Neuronal stem cell (in vitro differentiated cells): ENCODE results near the gene FAM81A.
A peak's percentile ranks its signal among the peaks of the same experiment; 100 is the strongest.
"Not testable (repeated sequence)": the region's sequence is repeated elsewhere in the genome, so short reads cannot be mapped to it uniquely, and the experiment has no call there.

Experiments
- DNase-seq: peaks from one replicate; pipeline ENCODE4 v3.0.0-alpha.2; 2013; ENCODE audit warnings: low spot score
- H2AFZ ChIP-seq: one replicate; pipeline ENCODE4 v1.6.1; 2013; ENCODE audit warnings: mild to moderate bottlenecking, low read length, inconsistent platforms
- H2AK5ac ChIP-seq: 2 replicates; pipeline ENCODE4 v1.6.1; 2013; ENCODE audit warnings: low read depth, mild to moderate bottlenecking, inconsistent platforms, low read length, moderate library complexity, mixed read lengths
- H2BK120ac ChIP-seq: 2 replicates; pipeline ENCODE4 v1.6.1; 2013; ENCODE audit warnings: low read depth, mild to moderate bottlenecking, inconsistent platforms, low read length, moderate library complexity, mixed read lengths
- H2BK12ac ChIP-seq: one replicate; pipeline ENCODE4 v1.6.1; 2013; ENCODE audit warnings: low read length, inconsistent platforms
- H2BK15ac ChIP-seq: 2 replicates; pipeline ENCODE4 v1.6.1; 2013; ENCODE audit warnings: mild to moderate bottlenecking, low read length, inconsistent platforms, mixed read lengths
- H2BK5ac ChIP-seq: one replicate; pipeline ENCODE4 v1.6.1; 2013; ENCODE audit warnings: inconsistent platforms, mild to moderate bottlenecking, low read length, moderate library complexity
- H3K14ac ChIP-seq: one replicate; pipeline ENCODE4 v1.6.1; 2013; ENCODE audit warnings: low read length, inconsistent platforms
- H3K18ac ChIP-seq: 2 replicates; pipeline ENCODE4 v1.6.1; 2013; ENCODE audit warnings: low read length, inconsistent platforms
- H3K23ac ChIP-seq: 2 replicates; pipeline ENCODE4 v1.6.1; 2013; ENCODE audit warnings: low read depth, mild to moderate bottlenecking, mixed read lengths, low read length, inconsistent platforms; ENCODE audit not compliant: poor library complexity
- H3K27ac ChIP-seq: replicated peaks from 3 replicates; pipeline ENCODE4 v1.5.1; 2013; ENCODE audit warnings: low read length, inconsistent platforms
- H3K27me3 ChIP-seq, 3 experiments: 2 replicates each; pipeline ENCODE4 v1.6.1; 2013; ENCODE audit warnings: low read length in 3 of 3, mild to moderate bottlenecking in 2 of 3, inconsistent platforms in 1 of 3, low read depth in 1 of 3, mixed read lengths in 1 of 3, moderate library complexity in 1 of 3; ENCODE audit not compliant: control insufficient read depth in 3 of 3, insufficient read depth in 3 of 3
- H3K36me3 ChIP-seq, 2 donors: replicated peaks in 1 of 2; 2 replicates each; pipeline ENCODE4 v1.6.1; 2013; ENCODE audit warnings: low read length in 2 of 2; ENCODE audit not compliant: control insufficient read depth in 2 of 2, insufficient read depth in 2 of 2
- H3K4ac ChIP-seq: 2 replicates; pipeline ENCODE4 v1.6.1; 2013; ENCODE audit warnings: inconsistent platforms, mild to moderate bottlenecking, low read length, moderate library complexity
- H3K4me1 ChIP-seq, 2 donors: 1 replicate in 1 of 2; 2 replicates in 1 of 2; pipeline ENCODE4 v1.6.1; 2013; ENCODE audit warnings: low read length in 2 of 2, low read depth in 1 of 2; ENCODE audit not compliant: control insufficient read depth in 2 of 2, insufficient read depth in 1 of 2
- H3K4me2 ChIP-seq: one replicate; pipeline ENCODE4 v1.6.1; 2013; ENCODE audit warnings: mild to moderate bottlenecking, low read length, inconsistent platforms; ENCODE audit not compliant: insufficient read depth, poor library complexity, severe bottlenecking
- H3K4me3 ChIP-seq, 2 donors: 2 replicates each; pipeline ENCODE4 v1.5.1; 2013; ENCODE audit warnings: low read length in 2 of 2, mild to moderate bottlenecking in 2 of 2, inconsistent platforms in 1 of 2, moderate library complexity in 1 of 2
- H3K79me1 ChIP-seq: one replicate; pipeline ENCODE4 v1.6.1; 2013; ENCODE audit warnings: low read depth, mild to moderate bottlenecking, inconsistent platforms, low read length, moderate library complexity
- H3K9ac ChIP-seq: one replicate; pipeline ENCODE4 v1.6.1; 2013; ENCODE audit warnings: mild to moderate bottlenecking, low read depth, low read length, inconsistent platforms; ENCODE audit not compliant: poor library complexity
- H3K9me3 ChIP-seq, 2 donors: replicated peaks in 1 of 2; 2 replicates each; pipeline versions ENCODE3 to v1.6.1; 2013; ENCODE audit warnings: low read length in 2 of 2, mild to moderate bottlenecking in 2 of 2, inconsistent platforms in 1 of 2, low read depth in 1 of 2, mixed read lengths in 1 of 2, moderate library complexity in 1 of 2; ENCODE audit not compliant: control insufficient read depth in 2 of 2, insufficient read depth in 1 of 2
- H4K8ac ChIP-seq: one replicate; pipeline ENCODE4 v1.6.1; 2013; ENCODE audit warnings: low read depth, mild to moderate bottlenecking, inconsistent platforms, low read length, moderate library complexity
- H4K91ac ChIP-seq: one replicate; pipeline ENCODE4 v1.6.1; 2013; ENCODE audit warnings: low read length, low read depth, mild to moderate bottlenecking, inconsistent platforms; ENCODE audit not compliant: poor library complexity
- WGBS, 2 donors: extraction: QIAGEN DNeasy Blood & Tissue Kit; methylation state at CpG; one replicate each; pipeline ENCODE4 v1.1.7; 2013; ENCODE audit warnings: missing lambda C conversion rate in 2 of 2, mixed read lengths in 1 of 2; ENCODE audit not compliant: insufficient read length in 2 of 2, insufficient replicate concordance in 1 of 2; ENCODE audit errors: extremely low coverage in 2 of 2; 5-methylcytosine and 5-hydroxymethylcytosine counted together

FAM81A gene

DNA sequence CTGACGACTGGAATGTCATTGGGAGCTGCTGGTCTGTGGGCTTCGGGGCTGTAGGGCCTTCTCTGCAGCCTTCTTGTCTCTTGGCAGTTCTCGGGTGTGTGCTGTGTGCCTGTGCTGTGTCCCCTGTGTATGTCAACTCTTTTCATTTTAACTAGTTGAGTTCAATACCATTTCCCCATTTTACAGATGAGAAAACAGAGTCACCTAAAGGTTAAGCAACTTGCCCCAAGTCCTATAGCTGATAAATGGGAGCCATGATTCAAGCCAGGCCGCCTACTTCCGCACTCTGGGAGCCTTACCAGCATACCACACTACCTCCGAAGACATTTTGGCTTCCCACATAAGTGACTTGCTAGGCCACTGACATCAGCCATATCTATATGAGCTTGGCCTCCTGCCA is 85.7 kb downstream of the FAM81A start:
- Histone ChIP-seq H3K27me3 (no peaks in the 10 kb centered on the region), H2AFZ (peak overlapping the region; percentile 90), H2BK120ac (no peak overlapping the region), H3K14ac (no peak overlapping the region), H3K18ac (no peak overlapping the region), H3K4me3 (no peak overlapping the region), H3K23ac (no peak overlapping the region), H3K4ac (no peak overlapping the region), H3K79me1 (no peaks in the 10 kb centered on the region), H3K27ac (no peak overlapping the region), H2BK15ac (no peak overlapping the region), H3K9ac (no peak overlapping the region), H3K4me2 (no peak overlapping the region), H4K8ac (no peak overlapping the region), H3K36me3 (no peaks in the 10 kb centered on the region), H2BK5ac (no peak overlapping the region), H4K91ac (no peak overlapping the region), H3K9me3 (no peaks in the 10 kb centered on the region), H3K4me1 (peaks cover 2 to 5% of the 10 kb centered on the region in 2 donors), H2BK12ac (no peak overlapping the region), H2AK5ac (no peak overlapping the region)
- DNase-seq = no peak
- no CpG with 5 or more reads among the region's 6 CpGs for WGBS, 2 donors

DNA sequence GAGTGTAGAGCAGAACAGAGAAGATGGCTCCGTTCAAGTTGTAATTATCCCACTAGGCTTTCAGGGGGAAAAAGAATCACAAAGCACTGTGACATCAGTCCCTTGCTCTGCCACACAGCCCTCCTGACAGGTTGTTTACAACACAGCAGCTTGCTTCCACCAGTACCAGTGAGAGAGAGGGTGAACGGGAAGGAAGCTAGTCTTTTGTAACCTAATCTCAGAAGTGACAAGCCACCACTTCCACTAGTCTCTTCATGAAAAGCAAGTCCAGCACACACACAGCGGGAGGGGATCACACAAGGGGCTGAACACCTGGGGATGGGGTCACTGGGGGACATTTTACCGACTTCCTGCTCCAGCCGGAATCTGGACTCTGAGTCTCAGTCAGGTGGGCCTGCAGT is 86.3 kb downstream of the FAM81A start:
- Histone ChIP-seq H3K79me1 (no peaks in the 10 kb centered on the region), H3K4me2 (no peak overlapping the region), H4K8ac (no peak overlapping the region), H2BK15ac (no peak overlapping the region), H2BK5ac (no peak overlapping the region), H3K14ac (no peak overlapping the region), H3K23ac (no peak overlapping the region), H2BK12ac (no peak overlapping the region), H3K18ac (no peak overlapping the region), H2AK5ac (no peak overlapping the region), H3K9me3 (no peaks in the 10 kb centered on the region), H3K4me3 (peak overlapping the region in 1 of 2 donors; percentile 3), H2BK120ac (no peak overlapping the region), H3K36me3 (no peaks in the 10 kb centered on the region), H2AFZ (peak overlapping the region; percentile 90), H3K27me3 (no peaks in the 10 kb centered on the region), H3K4me1 (peaks cover 2 to 5% of the 10 kb centered on the region in 2 donors), H4K91ac (no peak overlapping the region), H3K4ac (no peak overlapping the region), H3K27ac (no peak overlapping the region), H3K9ac (no peak overlapping the region)
- WGBS, 2 donors = no CpG with 5 or more reads among the region's 5 CpGs
- DNase-seq = no peak

DNA sequence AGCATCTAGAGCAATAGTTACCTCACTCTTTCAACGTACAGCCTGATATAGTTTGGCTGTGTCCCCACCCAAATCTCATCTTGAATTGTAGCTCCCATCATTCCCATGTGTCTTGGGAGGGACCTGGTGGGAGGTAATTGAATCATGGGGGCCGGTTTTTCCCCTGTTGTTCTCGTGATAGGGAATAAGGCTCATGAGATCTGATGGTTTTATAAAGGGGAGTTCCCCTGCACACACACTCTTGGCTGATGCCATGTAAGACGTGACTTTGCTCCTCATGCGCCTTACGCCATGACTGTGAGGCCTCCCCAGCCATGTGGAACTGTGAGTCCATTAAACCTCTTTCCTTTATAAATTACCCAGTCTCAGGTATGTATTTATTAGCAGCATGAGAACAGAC is 88.5 kb downstream of the FAM81A start:
- not testable (repeated sequence) for H3K4me3 ChIP-seq, H3K27me3 ChIP-seq, H2AK5ac ChIP-seq, H4K91ac ChIP-seq, H3K9me3 ChIP-seq, H3K79me1 ChIP-seq, H3K9ac ChIP-seq, H3K27ac ChIP-seq, H3K4me2 ChIP-seq, H3K23ac ChIP-seq, H3K4me1 ChIP-seq, H2BK5ac ChIP-seq, H3K36me3 ChIP-seq, H2BK120ac ChIP-seq, H2BK15ac ChIP-seq, H4K8ac ChIP-seq, H3K4ac ChIP-seq, H2AFZ ChIP-seq, H3K14ac ChIP-seq, DNase-seq, H2BK12ac ChIP-seq, H3K18ac ChIP-seq
- no CpG with 5 or more reads among the region's 6 CpGs for WGBS, 2 donors

DNA sequence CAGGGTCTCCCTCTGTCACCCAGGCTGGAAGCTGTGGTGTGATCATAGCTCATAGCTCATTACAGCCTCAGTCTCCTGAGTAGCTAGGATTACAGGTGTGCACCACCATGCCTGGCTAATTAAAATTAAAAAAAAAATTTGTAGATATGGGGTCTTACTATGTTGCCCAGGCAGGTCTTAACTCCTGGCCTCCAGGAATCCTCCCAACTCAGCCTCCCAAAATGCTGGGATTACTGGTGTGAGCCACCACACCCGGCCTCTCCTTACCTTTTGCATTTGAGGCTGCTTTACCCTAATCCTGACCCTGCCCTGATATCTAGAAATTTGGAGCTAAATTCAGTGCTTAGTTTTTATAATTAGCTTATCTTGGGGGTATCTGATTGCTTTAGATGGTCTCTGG is 90.4 kb downstream of the FAM81A start:
- Histone ChIP-seq H3K79me1 (no peaks in the 10 kb centered on the region), H3K4me3 (no peak overlapping the region), H3K9ac (no peak overlapping the region), H2BK5ac (no peak overlapping the region), H2BK15ac (no peak overlapping the region), H3K4me1 (peaks cover 2 to 5% of the 10 kb centered on the region in 2 donors), H3K4me2 (no peak overlapping the region), H2BK120ac (no peak overlapping the region), H4K8ac (no peak overlapping the region), H2AK5ac (no peak overlapping the region), H2BK12ac (no peak overlapping the region), H3K4ac (no peak overlapping the region), H3K18ac (no peak overlapping the region), H3K27ac (no peak overlapping the region), H3K9me3 (no peaks in the 10 kb centered on the region), H4K91ac (no peak overlapping the region), H3K23ac (no peak overlapping the region), H3K27me3 (peaks cover 0 to 5% (median 0%) of the 10 kb centered on the region in 3 experiments), H2AFZ (no peak overlapping the region), H3K14ac (no peak overlapping the region), H3K36me3 (no peaks in the 10 kb centered on the region)
- no CpG with 5 or more reads among the region's 1 CpG for WGBS, 2 donors
- no peak for DNase-seq
